GM19328 (cell line): ENCODE results near the gene DIAPH1.
"Not testable (repeated sequence)": the region's sequence is repeated elsewhere in the genome, so short reads cannot be mapped to it uniquely, and the experiment has no call there.

Experiments
- ATAC-seq: cut with Tn5 transposase; IDR thresholded peaks from one replicate; pipeline ENCODE4 v1.9.1; 2021; ENCODE audit warnings: mild to moderate bottlenecking, moderate library complexity; ENCODE audit not compliant: unreplicated experiment

The DIAPH1 gene

DNA sequence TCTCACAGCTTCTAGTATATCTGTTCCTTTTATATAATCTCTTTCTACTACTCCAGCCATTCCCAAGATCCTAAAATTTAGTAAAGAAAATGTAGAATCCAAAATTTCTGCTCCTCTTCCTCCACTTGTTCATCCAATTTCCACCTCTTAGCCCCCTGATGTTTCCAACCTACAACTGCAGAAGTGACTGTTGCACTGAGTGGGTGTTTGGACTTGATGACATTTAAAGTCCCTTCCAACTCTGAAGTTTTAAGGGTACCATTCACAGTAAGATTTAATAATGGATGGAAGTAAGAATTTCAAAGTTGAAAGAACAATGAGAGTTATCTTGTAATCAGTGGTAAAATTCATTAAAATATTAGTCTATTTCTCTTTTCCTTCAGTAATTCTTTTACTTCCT is 5.5 kb downstream of the DIAPH1 start:
- no peak for ATAC-seq

DNA sequence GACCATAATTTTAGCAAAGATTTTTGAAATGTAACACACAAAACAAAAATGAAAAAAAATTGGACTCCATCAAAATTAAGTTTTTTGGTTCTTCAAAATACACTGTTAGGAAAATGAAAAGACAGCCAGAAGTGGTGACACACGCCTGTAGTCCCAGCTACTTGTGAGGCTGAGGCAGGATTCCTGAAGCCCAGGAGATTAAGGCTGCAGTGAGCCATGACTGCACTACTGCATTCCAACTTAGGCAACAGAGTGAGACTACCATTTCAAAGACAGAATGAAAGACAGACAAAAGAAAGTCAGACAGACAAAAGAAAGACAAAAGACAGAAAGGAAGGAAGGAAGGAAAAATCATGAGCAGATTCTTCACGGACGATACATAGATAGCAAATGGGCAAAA is 7.5 kb downstream of the DIAPH1 start:
- ATAC-seq, result no peak

DNA sequence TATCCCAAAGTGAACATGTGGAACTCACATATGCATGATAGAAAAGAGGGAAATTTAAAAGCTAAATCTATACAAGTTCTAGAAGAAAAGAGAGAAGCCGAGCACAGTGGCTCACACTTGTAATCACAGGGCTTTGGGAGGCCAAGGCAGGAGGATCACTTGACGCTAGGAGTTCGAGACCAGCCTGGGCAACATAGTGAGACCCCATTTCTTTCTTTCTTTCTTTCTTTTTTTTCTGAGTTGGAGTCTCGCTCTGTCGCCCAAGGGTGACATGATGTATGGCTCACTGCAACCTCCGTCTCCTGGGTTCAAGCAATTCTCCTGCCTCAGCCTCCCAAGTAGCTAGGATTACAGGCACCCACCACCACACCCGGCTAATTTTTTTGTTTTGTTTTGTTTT is 8.9 kb downstream of the DIAPH1 start:
- not testable (repeated sequence) for ATAC-seq

DNA sequence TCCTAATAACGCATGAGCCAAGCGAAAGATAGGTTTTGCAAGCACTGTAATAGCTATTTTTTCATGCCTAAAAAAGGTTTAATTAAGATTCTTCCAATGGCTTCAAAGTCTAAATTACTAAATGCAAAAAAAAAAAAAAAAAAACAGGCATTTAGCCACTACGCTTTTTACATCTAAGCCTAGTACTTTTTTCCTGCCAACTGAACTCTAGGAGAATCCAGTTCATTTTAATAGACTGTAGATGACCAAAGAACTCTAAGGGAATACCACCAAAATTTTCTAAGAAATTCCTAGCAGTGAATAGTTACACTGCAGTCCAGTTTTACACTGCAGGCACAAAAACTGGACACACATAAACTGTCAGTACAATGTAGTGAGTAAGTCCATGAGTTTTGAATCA is 9.8 kb downstream of the DIAPH1 start:
- ATAC-seq, result no peak

DNA sequence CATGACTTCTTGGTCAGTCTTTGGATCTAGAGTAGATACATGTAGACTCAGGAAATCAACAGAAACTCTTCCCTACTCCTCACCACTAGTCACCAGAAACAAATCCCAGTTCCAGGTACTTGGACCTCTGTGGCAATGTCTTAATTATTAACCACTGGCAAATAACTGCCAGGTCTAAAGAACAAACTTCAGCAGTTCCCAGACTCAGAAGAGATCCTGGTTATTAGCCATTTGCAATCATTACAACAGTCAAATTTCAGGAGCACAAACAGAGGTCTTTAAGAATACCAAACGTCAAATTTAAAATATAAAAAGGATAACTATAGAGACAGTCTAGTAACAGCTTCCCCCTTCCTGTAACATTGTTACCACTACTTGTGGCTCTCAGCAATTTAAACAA is 10.2 kb downstream of the DIAPH1 start:
- ATAC-seq, result no peak

DNA sequence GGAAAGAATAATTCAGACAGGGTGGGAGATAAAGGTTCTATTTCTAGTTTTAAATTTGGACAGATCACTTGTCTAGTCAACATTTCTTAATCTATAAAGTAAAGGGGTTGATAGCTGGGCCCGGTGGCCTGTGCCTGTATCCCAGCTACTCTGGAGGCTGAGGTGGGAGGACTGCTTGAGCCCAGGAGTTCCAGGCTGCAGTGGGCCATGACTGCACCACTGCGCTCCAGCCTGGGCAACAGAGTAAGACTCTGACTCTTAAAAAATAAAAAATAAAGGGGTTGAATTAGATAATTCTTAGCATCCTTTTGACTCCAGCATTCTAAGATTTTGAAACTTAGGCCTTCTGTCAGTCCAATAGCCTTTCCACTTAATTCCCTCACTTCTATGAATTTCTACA is 10.8 kb downstream of the DIAPH1 start:
- ATAC-seq, result no peak

DNA sequence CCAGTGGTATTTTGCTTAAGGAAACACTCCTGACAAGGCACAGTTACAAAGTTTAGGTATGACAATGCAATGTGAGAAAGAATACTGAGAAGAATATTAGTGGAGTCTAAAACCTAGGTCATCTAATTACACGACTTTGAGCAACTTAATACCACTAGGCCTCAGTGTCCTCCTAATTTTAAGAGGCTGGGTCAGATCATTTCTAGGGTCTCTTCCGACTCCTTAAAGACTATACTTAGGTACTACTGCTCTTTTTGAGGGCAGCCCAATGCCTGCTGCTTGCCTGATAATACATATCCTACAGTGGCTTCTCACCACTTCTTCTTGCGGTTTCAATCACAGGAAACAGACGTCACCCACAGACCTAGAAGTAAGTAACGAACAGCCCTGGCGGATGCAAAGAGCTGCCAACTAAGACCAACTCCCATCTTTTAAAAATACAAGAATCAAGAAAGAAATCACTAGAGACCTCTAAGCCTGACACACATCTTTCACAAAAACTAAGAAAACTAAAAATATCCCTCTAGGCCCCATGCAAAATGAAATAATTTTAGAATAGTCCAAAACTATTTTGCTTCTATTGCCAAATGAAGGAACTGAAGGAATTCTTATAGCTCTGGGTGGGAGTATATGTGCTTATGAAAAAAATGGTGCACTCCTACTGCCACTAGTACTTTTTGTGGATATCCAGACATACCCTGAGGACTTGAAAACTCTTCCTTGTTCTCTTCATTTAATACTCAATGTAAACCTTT is 13.1 kb downstream of the DIAPH1 start:
- ATAC-seq, result peak; percentile 94

DNA sequence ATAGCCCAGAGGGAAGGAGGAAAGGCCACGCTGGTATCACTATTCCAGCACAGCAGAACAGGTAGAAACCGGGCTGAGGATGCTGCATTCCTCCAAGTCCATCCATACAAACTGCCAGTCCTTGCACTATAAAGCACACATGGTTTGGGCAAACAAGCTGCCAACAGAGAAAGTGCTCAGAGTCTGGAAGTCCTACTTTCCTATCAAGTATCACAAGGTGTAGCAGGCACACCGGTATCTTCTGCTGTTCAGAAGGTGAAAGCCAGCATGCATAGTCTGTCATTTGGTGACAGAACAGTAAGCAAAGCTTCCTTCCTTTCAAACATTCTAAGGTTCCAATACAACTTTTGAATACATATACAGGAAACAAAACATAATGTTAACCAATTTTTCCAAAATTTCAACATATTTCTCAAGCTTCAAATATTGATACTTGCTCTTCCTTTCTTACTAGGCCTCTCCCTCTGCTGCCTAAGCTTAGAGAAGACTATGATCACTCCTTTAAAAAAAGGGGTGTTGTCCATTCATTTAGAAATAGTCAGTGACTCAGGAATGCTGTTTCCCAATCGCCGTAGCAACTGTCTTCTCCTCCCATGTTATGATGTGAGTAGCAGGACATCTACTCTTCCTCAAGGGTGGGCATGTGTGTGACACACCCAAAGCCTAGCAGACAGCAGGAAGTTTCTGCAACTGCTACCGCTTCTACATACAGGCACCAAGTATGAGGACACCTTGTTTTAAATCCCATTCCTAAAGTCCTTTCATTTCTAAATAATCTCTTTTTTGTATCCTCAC is 14.7 kb downstream of the DIAPH1 start:
- ATAC-seq, result no peak

DNA sequence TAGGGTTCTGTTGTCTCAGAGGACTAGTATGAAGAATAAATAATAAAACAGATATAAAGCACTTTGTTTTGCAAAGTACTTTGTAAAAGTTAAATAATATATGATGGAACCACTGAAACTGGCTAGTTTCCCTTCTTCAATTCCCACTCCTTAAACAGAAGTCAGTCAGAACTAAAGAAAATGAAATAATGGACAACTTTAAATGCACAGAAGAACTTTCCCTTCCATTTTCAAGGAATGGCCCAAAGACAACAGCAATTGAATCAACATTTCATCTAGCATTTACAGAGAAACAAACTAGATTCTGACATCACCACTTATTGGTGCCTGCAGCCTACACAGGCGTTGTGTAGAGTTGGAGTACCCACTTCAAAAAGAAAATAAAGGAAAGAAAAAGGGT is 16.2 kb downstream of the DIAPH1 start:
- no peak for ATAC-seq

DNA sequence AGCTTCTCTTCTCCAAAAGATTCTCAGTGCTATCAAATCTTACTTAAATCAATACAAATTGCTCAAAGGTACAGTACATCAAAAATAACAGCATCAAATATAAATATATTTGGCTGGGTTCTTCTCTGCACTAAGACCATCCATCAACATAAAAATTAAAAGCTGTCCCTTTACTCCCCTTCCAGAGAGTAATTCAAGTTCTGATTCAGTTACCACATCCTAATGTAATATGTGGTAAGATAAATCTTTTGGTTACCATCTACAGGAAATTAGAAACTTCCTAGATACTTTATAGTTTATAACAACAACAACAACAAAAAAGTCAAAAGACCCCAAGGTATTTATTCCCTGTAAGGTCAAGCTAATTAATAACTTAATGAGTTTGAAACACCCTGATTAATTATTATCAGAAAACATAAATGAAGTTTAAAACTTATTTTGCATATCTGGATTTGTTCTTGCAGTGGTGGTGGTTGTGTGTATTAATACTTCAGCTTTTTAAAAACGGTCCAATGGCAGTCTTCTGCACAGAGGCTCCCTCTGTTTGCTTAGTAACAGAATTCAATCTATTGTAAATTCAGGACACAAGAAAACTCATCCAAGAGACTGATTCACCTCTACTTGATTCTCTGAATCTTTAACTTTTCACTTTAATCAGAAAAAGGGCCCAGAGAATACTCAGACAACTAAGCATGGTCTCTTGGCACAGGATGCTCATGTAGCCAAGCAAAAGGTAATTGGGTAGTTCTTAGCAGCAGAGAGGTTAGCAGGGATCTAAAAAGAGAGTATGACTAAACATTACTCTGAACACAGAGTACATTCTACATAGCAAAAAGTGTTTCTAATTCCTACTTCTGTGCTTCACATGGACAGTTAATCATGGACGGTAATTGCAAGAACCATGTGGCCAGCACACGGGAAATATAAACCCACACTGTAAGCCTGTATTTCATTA is 20.1 kb downstream of the DIAPH1 start:
- ATAC-seq, result no peak

DNA sequence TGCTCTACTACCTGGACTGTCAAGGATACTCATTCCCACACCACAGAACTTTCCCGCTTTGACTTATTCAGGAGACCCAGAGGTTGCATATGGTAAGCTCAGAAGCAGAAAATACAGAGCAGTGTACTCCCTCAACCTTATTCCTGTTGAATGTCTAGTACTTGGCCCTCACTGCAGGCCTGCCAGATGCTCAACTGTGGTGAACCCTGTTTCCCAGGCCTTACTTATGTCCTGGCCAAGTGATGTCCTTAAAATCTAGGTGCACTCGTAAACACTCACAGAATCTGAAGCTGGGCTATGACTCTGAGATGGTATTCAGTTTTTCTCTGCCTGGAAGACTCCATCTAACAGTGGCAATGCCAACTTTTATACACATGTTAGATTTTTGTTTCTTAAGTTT is 21.0 kb downstream of the DIAPH1 start:
- ATAC-seq, result no peak

DNA sequence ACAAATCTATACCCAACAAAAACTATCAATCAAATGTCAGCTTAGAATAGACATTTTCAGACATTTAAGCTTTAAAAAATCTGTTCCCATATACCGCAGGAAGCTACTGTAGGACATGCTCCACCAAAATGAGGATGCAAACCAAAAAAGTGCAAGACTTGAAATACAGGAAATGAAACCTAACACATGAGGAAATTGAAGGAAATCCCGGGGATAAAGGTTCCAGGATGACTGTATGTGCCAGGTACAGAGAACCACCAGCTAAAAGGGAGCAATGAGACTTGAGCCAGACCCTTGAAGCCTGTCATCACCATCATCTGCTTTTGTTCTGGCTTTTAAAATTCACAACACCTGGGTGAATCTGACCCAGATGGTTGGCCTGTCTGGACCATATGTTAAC is 21.4 kb downstream of the DIAPH1 start:
- ATAC-seq, result no peak

DNA sequence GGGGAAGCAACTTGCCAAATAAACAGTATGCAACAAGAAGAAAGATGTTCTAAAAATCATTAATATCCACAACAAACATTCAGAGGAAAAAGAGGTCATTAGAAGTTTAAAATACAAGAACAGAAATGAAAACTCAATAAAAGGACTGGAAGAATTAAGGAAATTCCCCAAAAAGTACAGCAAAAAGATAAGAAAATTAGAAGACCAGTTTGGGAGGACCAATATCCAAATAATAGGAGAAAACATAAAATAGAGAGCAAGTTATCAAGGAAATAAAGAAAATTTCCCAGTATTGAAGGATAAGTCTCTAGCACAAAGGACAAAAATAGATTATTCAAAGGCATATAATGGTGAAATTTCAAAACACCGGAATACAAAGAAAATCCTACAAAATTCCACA is 21.9 kb downstream of the DIAPH1 start:
- no peak for ATAC-seq

DNA sequence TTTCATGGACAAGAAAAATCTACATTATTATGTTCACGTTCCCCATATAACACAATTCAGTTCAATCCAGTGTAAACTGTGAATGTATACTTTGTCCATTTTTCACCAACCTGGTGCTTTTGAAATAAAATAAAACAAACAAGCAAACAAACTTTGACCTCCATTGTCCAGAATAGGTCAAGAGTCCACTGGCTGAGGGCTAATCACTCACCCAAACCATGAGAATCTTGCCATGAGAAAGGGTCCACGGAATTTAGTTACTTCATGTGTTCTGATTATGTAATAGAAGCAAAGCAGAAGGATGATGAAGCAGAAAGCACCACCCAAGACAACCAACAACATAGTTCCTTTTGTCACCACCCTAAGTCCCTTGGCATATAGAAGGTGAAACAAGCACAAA is 28.7 kb downstream of the DIAPH1 start:
- ATAC-seq, result no peak

DNA sequence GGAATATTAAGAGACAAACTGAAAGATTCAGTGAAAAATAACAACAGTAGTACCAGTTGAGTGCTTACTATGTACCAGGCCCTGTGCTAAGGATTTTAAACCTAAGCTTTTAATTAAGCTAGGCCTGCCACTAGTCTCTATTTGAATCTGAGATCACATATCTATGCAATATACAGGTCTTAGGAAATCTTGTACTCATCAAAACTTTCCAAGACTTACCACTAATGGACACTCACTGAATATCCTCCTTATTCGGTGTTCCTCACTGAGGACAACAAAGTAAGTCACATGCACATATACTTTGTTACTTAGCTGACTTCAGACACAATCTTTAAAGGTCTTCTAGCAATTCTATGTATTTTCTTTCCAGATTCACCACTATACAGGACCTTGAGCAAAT is 32.6 kb downstream of the DIAPH1 start:
- no peak for ATAC-seq

DNA sequence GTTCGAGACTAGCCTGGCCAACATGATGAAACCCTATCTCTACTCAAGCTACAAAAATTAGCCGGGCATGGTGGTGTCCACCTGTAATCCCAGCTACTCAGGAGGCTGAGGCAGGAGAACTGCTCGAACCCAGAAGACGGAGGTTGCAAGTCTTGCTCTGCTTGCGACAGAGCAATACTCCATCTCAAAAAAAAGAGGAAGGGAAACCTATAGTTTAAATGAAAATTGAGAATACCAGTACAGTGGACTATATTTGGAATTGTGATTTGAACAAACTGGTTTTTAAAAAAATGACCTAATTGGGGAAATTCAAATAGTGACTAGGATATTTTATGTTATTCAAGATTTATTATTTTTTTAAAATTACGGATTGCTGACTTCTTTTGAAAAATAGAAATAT is 33.2 kb downstream of the DIAPH1 start:
- ATAC-seq, result no peak

DNA sequence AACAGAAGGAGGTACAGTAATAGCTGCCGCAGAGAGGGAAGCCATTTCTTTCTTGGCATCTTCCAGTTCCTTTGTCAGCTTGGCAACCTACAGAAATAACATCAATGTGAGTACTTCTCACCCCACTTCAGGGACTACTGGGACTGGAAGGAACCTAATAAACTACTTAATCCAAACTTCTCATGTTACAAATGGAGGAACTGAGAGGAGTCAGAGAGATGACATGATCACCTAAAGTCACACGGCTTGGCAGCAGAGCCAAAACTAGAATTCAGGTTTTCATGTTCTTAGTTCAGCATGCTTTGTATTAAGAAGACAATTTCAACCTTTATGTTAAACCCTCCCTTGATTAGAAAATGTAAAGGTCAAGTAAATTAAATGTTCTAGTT is 44.7 kb downstream of the DIAPH1 start:
- no peak for ATAC-seq

DNA sequence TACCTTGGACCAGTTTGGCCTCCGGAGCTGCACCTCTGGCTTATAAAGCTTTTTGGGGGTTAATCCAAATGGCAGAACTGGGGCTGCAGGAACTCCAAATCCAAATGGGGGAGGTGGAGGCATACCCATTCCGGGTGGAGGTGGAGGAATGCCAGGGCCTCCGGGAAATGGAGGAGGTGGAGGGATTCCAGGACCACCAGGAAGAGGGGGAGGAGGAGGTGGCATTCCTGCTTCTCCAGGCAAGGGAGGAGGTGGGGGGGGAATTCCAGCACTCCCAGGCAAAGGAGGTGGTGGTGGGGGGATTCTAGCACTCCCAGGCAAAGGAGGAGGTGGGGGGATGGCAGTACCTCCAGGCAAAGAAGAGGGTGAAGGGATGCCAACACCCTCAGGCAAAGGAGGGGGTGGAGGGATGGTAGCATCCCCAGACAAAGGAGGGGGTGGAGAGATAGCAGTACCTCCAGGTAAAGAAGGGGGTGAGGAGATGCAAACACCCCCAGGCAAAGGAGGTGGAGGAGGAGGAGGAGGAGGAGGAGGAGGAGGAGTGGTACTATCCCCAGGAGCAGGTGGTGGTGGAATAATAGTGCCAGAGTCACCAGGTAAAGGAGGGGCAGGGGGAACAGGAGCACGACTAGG is 45.2 kb downstream of the DIAPH1 start:
- ATAC-seq, result no peak

DNA sequence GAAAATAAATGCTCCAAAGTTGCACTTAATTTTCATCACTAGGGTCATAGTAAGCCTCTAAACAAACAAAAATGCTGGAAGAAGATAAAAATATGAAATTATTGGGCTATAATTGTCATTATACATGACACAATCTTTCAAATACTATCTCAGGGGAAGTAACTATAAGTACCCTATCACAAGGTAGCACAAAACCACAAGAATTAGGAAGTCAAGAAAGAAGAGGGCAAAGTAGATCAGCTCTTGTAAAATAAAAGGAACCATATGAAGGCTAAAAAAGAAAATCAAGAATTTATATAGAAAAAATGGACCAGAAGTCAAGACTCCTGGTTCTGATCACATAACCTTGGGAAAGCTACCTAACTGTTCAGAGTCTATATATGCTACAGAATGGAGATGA is 48.1 kb downstream of the DIAPH1 start:
- no peak for ATAC-seq

DNA sequence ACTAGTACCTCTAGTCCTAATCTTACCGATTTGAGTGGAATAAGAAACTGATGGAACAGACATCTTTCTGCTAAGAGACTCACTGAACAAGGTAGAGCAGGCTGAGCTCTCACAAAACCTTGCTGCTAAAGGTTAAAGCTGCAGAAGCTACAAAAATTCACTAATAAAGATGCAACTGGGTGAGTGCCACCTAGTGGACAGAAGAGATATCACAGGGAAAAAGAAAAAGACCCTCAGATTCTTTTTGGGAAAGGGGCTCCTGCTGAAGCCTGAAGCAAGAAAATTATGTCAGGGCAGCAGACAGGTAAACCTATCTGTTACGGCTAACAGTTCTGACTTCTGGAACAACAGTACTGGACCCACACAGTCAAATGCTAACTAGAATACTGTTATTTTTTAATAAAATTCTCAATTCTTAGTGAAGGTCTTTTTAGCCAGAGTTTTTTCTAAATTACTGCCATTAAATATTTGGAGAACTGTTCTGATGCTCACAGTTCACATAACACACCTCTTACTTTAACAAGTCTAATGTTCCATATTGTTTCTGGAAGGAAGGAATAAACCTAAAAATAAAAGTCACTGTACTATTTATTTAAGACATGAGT is 51.2 kb downstream of the DIAPH1 start:
- ATAC-seq, result no peak
